Gastrocnemius medialis (tissue), 4 donors: ENCODE results near the gene TESK1.

Experiments
- CTCF ChIP-seq, 5 experiments: fragments of 450-650 bp in 3 of 5; fragments of 200-600 bp in 2 of 5; sonication (generic) in 2 of 5; IDR thresholded peaks in 4 of 5; conservative IDR thresholded peaks in 1 of 5; 1 replicate in 4 of 5; 2 replicates in 1 of 5; pipeline ENCODE4 v1.5.1; 2016 to 2019; ENCODE audit warnings: antibody characterized with exemption in 5 of 5, mild to moderate bottlenecking in 3 of 5, moderate library complexity in 3 of 5
- POLR2A ChIP-seq, 2 donors: fragments of 450-650 bp; IDR thresholded peaks; one replicate each; pipeline ENCODE4 v1.6.1; 2017; ENCODE audit warnings: antibody characterized with exemption in 2 of 2, mild to moderate bottlenecking in 2 of 2, moderate library complexity in 2 of 2

DNA sequence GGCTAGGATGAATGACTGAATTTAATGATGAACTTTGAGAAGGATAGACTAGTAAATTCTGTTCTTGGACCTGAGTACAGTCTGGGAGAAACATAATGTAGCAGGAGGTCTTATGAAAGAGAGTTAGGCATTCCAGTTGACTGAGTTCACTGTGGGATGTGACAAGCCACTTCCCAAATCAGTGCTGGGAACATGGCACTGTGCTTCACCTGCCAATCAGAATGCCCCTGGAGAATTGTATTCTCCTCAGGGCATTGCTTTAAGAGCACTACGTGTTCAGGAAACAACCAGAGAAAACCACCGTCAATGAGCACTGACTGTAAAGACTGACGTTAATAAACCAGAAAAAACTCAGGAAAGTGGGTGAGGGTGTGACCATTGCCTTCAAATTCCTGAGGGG lies 54.3 kb downstream of the TESK1 start:
- TF ChIP-seq CTCF (IDR thresholded peaks at IDR 0.05 in 4 of 5, conservative IDR thresholded peaks at IDR 0.05 in 1 of 5) (no peak), POLR2A (IDR thresholded peaks at IDR 0.05) (peak; percentile 8 to 18)
